Stimulated activated memory B cell treated with anti-CD40 and anti-IgM and Interleukin-4, amounts not matched to agents 10 μg/mL and 1 μg/mL and 100 μg/mL, for 72 hours (primary cell): Measurements from ENCODE around the gene DRAXIN.
A peak's percentile ranks its signal among the peaks of the same experiment; 100 is the strongest.
"Not testable (repeated sequence)": the region's sequence is repeated elsewhere in the genome, so short reads cannot be mapped to it uniquely, and the experiment has no call there.

ENCODE experiments used
- ATAC-seq: fragments of 150-1000 bp; cut with Tn5 transposase; 2 replicates; pipeline ENCODE4 v1.10.0; 2021
- H3K27ac Mint-ChIP-seq: one replicate; pipeline ENCODE4 v1.8.0; 2022; ENCODE audit warnings: mild to moderate bottlenecking, mixed read lengths
- H3K27me3 Mint-ChIP-seq: one replicate; pipeline ENCODE4 v1.8.0; 2022; ENCODE audit warnings: mixed read lengths
- H3K36me3 Mint-ChIP-seq: one replicate; pipeline ENCODE4 v1.8.0; 2022; ENCODE audit warnings: mixed read lengths
- H3K4me1 Mint-ChIP-seq: one replicate; pipeline ENCODE4 v1.8.0; 2022; ENCODE audit warnings: mixed read lengths
- H3K4me3 Mint-ChIP-seq: one replicate; pipeline ENCODE4 v1.8.0; 2022; ENCODE audit warnings: mild to moderate bottlenecking, moderate library complexity, mixed read lengths
- H3K9me3 Mint-ChIP-seq: one replicate; pipeline ENCODE4 v1.8.0; 2022; ENCODE audit warnings: mixed read lengths

Gene DRAXIN

DNA sequence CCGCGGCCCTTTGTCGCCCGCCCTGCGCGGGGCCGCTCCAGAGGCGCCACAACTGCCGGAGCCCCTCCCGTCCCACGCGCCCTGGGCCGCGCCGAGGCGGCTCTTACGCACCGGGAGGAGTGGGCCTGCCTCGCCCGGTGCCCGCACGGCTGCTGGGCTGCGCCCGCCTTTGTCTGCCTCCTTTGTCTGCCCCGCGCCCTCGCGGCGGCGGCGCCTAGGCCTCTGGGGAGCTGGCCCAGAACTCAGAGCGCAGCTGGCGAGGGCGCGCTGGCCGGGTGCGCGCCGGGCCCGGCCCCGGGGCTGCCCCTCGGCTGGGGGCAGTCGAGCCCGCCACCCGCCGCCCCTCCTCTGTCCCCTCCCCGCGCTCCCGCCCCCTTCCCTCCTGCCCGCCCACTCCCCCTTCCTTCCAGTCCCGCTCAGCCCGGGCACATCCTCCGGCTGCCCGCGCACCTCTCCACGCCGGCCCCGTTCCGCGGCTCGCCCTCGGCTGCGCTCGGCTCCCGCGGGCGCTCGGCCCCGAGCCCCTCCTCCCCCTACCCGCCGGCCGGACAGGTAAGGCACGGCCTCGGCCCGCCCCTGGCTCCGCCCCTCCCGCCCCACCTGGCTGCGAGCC is at the start of gene DRAXIN:
Gene DRAXIN, plus strand, starts transcription at position 409 of the 613 bp plus-strand sequence. CDS start 14,549 bp downstream, outside the sequence.
- Mint-ChIP-seq H3K27me3 (peaks cover 72% of the 10 kb centered on the region), H3K9me3 (no peaks in the 10 kb centered on the region), H3K4me3 (peak within 1 kb of the TSS; percentile 62), H3K36me3 (no peaks in the 10 kb centered on the region), H3K27ac (no peak within 1 kb of the TSS), H3K4me1 (peaks cover 27% of the 10 kb centered on the region)
- peak; percentile 32 for ATAC-seq

- H3K27me3 Mint-ChIP-seq: peaks cover 33% of the 10 kb centered on the region
- no peak overlapping the region for H3K4me3 Mint-ChIP-seq
- H3K4me1 Mint-ChIP-seq: peaks cover 12% of the 10 kb centered on the region
- no peaks in the 10 kb centered on the region for H3K9me3 Mint-ChIP-seq
- H3K36me3 Mint-ChIP-seq: no peaks in the 10 kb centered on the region
- ATAC-seq: no peak
- H3K27ac Mint-ChIP-seq: no peak overlapping the region
Observed at GRCh38 chr1:11641776-11642305, 49.7 kb upstream of the DRAXIN start.

- not testable (repeated sequence) for H3K36me3 Mint-ChIP-seq, H3K27ac Mint-ChIP-seq, H3K9me3 Mint-ChIP-seq, H3K4me3 Mint-ChIP-seq
- peak; percentile 77 for ATAC-seq
- Mint-ChIP-seq H3K27me3 (peaks cover 26% of the 10 kb centered on the region), H3K4me1 (peaks cover 12% of the 10 kb centered on the region)
Observed at GRCh38 chr1:11642418-11643017, 49.0 kb upstream of the DRAXIN start.

DNA sequence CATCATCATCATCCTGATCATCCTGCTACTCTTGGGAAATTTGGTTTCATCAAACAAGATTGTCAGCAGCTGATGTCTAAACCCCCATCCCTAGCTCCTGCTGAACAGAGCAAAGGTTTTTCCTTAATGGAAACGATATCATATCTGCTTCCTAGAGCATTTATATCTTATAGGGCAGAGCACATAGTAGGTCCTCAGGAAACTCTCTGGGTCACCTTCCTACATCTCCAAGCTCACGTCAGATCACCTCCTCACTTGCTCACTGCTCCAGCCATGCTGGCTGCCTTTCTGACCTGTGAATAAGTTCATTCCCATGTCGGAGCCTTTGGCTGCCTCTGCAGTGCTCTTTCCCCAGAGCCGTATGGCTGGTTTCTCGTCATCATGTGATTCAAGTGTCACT is 47.7 kb upstream of the DRAXIN start:
- no peak for ATAC-seq
- Mint-ChIP-seq H3K4me1 (peaks cover 12% of the 10 kb centered on the region), H3K27me3 (peaks cover 14% of the 10 kb centered on the region), H3K9me3 (no peaks in the 10 kb centered on the region), H3K4me3 (no peak overlapping the region), H3K36me3 (no peaks in the 10 kb centered on the region), H3K27ac (no peak overlapping the region)

- Mint-ChIP-seq H3K27me3 (peaks cover 8% of the 10 kb centered on the region), H3K9me3 (no peaks in the 10 kb centered on the region), H3K4me1 (peaks cover 20% of the 10 kb centered on the region)
Observed at GRCh38 chr1:11645270-11645669, 46.2 kb upstream of the DRAXIN start.

GRCh38 chr1:11645670-11646265 is 45.7 kb upstream of the DRAXIN start:
- ATAC-seq: peak; percentile 75
- H3K4me1 Mint-ChIP-seq: peaks cover 23% of the 10 kb centered on the region

More at GRCh38 chr1:11645270-11645669, 46.2 kb upstream of the DRAXIN start:
- no peak overlapping the region for H3K4me3 Mint-ChIP-seq
- no peak for ATAC-seq
- H3K27ac Mint-ChIP-seq: no peak overlapping the region
- no peaks in the 10 kb centered on the region for H3K36me3 Mint-ChIP-seq

GRCh38 chr1:11646317-11646716 is 45.2 kb upstream of the DRAXIN start:
- no peaks in the 10 kb centered on the region for H3K36me3 Mint-ChIP-seq
- peaks cover 8% of the 10 kb centered on the region for H3K27me3 Mint-ChIP-seq
- no peak overlapping the region for H3K4me3 Mint-ChIP-seq
- H3K4me1 Mint-ChIP-seq: peaks cover 29% of the 10 kb centered on the region
- no peak overlapping the region for H3K27ac Mint-ChIP-seq
- ATAC-seq: no peak
- H3K9me3 Mint-ChIP-seq: no peaks in the 10 kb centered on the region

More at GRCh38 chr1:11645670-11646265, 45.7 kb upstream of the DRAXIN start:
- Mint-ChIP-seq H3K27ac (no peak overlapping the region), H3K4me3 (no peak overlapping the region), H3K27me3 (peaks cover 8% of the 10 kb centered on the region), H3K36me3 (no peaks in the 10 kb centered on the region), H3K9me3 (no peaks in the 10 kb centered on the region)

GRCh38 chr1:11647333-11647732 is 44.2 kb upstream of the DRAXIN start:
- Mint-ChIP-seq H3K9me3 (no peaks in the 10 kb centered on the region), H3K27ac (no peak overlapping the region), H3K4me3 (no peak overlapping the region), H3K27me3 (no peaks in the 10 kb centered on the region), H3K4me1 (peaks cover 29% of the 10 kb centered on the region), H3K36me3 (no peaks in the 10 kb centered on the region)
- ATAC-seq: no peak

GRCh38 chr1:11648039-11648438 is 43.5 kb upstream of the DRAXIN start:
- ATAC-seq: no peak
- no peak overlapping the region for H3K27ac Mint-ChIP-seq
- no peaks in the 10 kb centered on the region for H3K9me3 Mint-ChIP-seq
- no peaks in the 10 kb centered on the region for H3K36me3 Mint-ChIP-seq
- peaks cover 22% of the 10 kb centered on the region for H3K4me1 Mint-ChIP-seq
- no peaks in the 10 kb centered on the region for H3K27me3 Mint-ChIP-seq
- H3K4me3 Mint-ChIP-seq: no peak overlapping the region

DNA sequence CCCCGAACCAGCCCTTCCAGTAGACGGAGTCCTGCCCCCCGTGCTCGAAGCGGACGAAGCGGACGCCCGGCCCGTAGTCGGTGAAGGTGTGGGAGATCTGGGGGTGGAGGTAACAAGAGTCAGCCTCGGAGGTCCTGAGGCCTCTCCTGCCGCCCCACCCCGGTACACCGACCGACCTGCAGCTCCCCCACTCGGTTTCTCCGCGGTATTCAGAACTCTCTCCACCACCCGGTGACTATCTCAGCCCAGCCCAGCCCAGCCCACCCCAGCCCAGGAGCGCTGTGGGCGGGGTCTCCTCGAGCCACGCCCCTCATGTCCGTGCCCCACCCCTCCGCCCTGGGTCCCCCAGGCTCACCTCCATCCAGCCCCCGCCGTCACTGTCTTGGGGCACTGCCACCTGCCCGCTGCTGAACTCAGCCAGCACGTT is 42.8 kb upstream of the DRAXIN start:
- no peak overlapping the region for H3K4me3 Mint-ChIP-seq
- H3K4me1 Mint-ChIP-seq: peaks cover 18% of the 10 kb centered on the region
- no peak overlapping the region for H3K27ac Mint-ChIP-seq
- no peaks in the 10 kb centered on the region for H3K27me3 Mint-ChIP-seq
- no peak for ATAC-seq
- no peaks in the 10 kb centered on the region for H3K9me3 Mint-ChIP-seq
- H3K36me3 Mint-ChIP-seq: no peaks in the 10 kb centered on the region

- Mint-ChIP-seq H3K4me1 (peaks cover 18% of the 10 kb centered on the region), H3K36me3 (no peaks in the 10 kb centered on the region), H3K27ac (no peak overlapping the region), H3K9me3 (no peaks in the 10 kb centered on the region), H3K27me3 (no peaks in the 10 kb centered on the region), H3K4me3 (no peak overlapping the region)
- ATAC-seq: no peak
Observed at GRCh38 chr1:11649237-11649623, 42.3 kb upstream of the DRAXIN start.

DNA sequence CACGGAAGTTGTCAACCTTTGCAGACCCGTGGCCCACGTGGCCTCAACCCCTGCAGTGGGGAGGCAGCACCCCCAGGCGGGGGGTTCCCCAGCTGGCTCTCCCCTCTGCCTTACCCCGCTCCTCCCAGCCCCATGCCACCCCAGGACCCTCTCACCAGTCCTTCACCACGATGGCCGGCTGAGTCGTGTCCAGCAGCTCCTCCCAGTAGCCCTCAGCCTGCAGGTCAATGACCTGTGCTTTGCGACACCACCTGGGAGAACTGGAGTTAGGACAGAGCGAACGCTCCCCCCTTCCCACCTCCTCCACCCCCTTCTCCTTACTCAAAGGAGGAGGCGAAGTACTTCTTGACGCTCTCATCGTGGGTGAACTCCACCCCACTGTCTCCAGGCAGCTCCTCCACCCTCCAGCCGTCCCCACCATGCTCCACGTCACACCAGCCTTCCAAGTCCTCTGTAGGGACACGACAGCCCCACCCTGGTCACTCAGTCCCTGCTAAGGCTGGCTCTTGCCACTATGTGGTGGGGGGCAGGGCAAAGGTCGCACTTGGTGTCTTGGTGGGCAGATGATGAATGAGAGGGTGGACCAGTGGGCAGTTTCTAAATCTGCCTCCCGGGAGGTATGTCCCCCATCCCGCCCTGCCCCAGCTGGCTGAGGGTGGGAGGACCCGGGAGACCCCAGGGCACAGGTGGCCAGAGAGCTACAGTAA is 41.7 kb upstream of the DRAXIN start:
- Mint-ChIP-seq H3K36me3 (no peaks in the 10 kb centered on the region), H3K4me3 (peak overlapping the region; percentile 45), H3K27me3 (no peaks in the 10 kb centered on the region), H3K9me3 (no peaks in the 10 kb centered on the region), H3K27ac (peak overlapping the region; percentile 62), H3K4me1 (peaks cover 18% of the 10 kb centered on the region)
- ATAC-seq: no peak

DNA sequence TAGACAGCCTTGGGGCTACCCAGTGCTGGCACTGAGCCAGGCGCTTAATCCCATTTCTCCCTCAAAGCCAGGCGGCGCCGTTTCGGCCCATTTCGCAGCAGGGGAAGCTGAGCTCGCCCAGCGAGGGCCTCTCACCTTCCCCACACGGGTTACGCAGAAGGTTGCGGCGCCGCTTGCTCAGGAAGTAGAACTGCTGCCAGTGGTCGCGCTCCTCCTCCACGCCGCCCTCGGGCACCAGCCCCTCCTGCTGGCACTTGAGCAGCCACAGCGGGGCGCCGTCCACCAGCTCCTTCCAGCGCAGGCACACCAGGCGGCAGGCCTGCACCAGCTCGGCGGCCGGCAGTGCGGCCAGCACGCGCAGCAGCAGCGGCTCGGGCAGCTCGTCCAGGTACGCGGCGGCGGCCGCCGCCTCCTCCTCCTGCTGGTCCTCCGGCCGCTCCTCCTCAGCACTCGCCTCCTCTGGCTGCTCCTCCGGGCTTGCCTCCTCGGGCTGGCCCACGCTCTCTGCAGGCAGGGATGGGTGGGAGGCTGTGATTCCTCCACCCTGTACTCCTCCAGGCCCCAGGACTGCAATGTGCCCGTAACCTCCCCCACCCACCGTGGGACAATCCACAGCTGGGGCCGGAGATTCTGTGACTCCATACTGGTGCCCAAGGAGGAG is 41.0 kb upstream of the DRAXIN start:
- peak overlapping the region; percentile 73 for H3K4me3 Mint-ChIP-seq
- peak; percentile 73 for ATAC-seq
- no peaks in the 10 kb centered on the region for H3K9me3 Mint-ChIP-seq
- no peaks in the 10 kb centered on the region for H3K27me3 Mint-ChIP-seq
- H3K4me1 Mint-ChIP-seq: peaks cover 21% of the 10 kb centered on the region
- no peaks in the 10 kb centered on the region for H3K36me3 Mint-ChIP-seq
- peak overlapping the region; percentile 62 for H3K27ac Mint-ChIP-seq

DNA sequence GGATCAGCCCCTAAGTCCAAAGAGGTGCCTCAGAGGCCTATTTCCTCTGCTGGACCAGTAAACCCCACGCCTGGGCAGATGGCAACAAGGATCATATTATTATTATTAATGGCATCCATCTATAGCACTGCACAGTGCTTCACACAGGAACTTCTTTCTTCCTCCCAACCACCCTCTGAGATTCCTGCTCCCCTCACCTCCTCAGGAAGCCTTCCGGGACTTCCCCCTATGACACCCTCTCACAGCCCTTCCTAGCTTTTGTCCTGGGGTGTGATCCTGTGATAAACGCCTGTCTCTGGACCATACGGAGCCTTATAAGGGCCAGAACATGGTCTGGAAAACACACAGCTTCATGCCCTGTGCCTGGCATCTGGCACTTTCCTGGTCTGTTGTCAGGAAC is 40.5 kb upstream of the DRAXIN start:
- Mint-ChIP-seq H3K9me3 (no peaks in the 10 kb centered on the region), H3K27me3 (no peaks in the 10 kb centered on the region)

More for the DNA sequence above, 40.5 kb upstream of the DRAXIN start:
- H3K4me1 Mint-ChIP-seq: peaks cover 26% of the 10 kb centered on the region
- peak overlapping the region; percentile 73 for H3K4me3 Mint-ChIP-seq
- H3K27ac Mint-ChIP-seq: peak overlapping the region; percentile 62
- ATAC-seq: no peak
- H3K36me3 Mint-ChIP-seq: no peaks in the 10 kb centered on the region
